ENCODE results near the gene RSRC1.

RSRC1 gene

GRCh38 chr3:158258619-158259018 lies 148.7 kb downstream of the RSRC1 start:
- no peak for TF ChIP-seq CTCF (conservative IDR thresholded peaks at IDR 0.05; ENCODE audit: low read depth, low read length)
- no peak for DNase-seq (ENCODE audit: low read depth)
- no peak overlapping the region for H3K4me3 ChIP-seq (ENCODE audit: low read length)

- H3K4me3 ChIP-seq (ENCODE audit: low read length) = no peak overlapping the region
- no peak for TF ChIP-seq CTCF (conservative IDR thresholded peaks at IDR 0.05; ENCODE audit: low read depth, low read length)
- DNase-seq (ENCODE audit: low read depth) = no peak
Observed at GRCh38 chr3:158260392-158260791, 150.5 kb downstream of the RSRC1 start.

- no peak for TF ChIP-seq CTCF (conservative IDR thresholded peaks at IDR 0.05; ENCODE audit: low read depth, low read length)
- DNase-seq (ENCODE audit: low read depth) = no peak
- no peak overlapping the region for H3K4me3 ChIP-seq (ENCODE audit: low read length)
Observed at GRCh38 chr3:158261371-158261991, 151.6 kb downstream of the RSRC1 start.

GRCh38 chr3:158264894-158265293 lies 155.0 kb downstream of the RSRC1 start:
- TF ChIP-seq CTCF (conservative IDR thresholded peaks at IDR 0.05; ENCODE audit: low read depth, low read length) = no peak
- DNase-seq (ENCODE audit: low read depth) = no peak
- H3K4me3 ChIP-seq (ENCODE audit: low read length) = no peak overlapping the region

- DNase-seq (ENCODE audit: low read depth) = no peak
- TF ChIP-seq CTCF (conservative IDR thresholded peaks at IDR 0.05; ENCODE audit: low read depth, low read length) = no peak
- no peak overlapping the region for H3K4me3 ChIP-seq (ENCODE audit: low read length)
Observed at GRCh38 chr3:158267015-158267414, 157.1 kb downstream of the RSRC1 start.

GRCh38 chr3:158269942-158270341 lies 160.1 kb downstream of the RSRC1 start:
- TF ChIP-seq CTCF (conservative IDR thresholded peaks at IDR 0.05; ENCODE audit: low read depth, low read length) = no peak

GRCh38 chr3:158272081-158272480 lies 162.2 kb downstream of the RSRC1 start:
- TF ChIP-seq CTCF (conservative IDR thresholded peaks at IDR 0.05; ENCODE audit: low read depth, low read length) = no peak
- H3K4me3 ChIP-seq (ENCODE audit: low read length) = no peak overlapping the region
- DNase-seq (ENCODE audit: low read depth) = no peak

More at GRCh38 chr3:158269942-158270341, 160.1 kb downstream of the RSRC1 start:
- no peak for DNase-seq (ENCODE audit: low read depth)
- no peak overlapping the region for H3K4me3 ChIP-seq (ENCODE audit: low read length)

All from retinal pigment epithelial cell (primary cell).